T-helper 17 cell (primary cell): ENCODE results near the gene THBS4. TPM values are rescaled to one million over a fixed set of nuclear protein-coding genes. Genes with fewer than 3 reads are reported as not detected.

Experiments used
- ATAC-seq: fragments of 150-1000 bp; cut with Tn5 transposase; 2 replicates; pipeline ENCODE4 v1.10.0; 2021; ENCODE audit warnings: mild to moderate bottlenecking, moderate library complexity
- DNase-seq, 3 donors: peaks; one replicate each; pipeline versions ENCODE4 v3.0.0 to v3.0.0-alpha.2; 2020 to 2021
- H3K9me3 ChIP-seq: one replicate; pipeline ENCODE4 v1.7.0; 2013; ENCODE audit warnings: low read length, mild to moderate bottlenecking; ENCODE audit not compliant: control insufficient read depth, poor library complexity, severe bottlenecking
- H3K27ac Mint-ChIP-seq: one replicate; pipeline ENCODE4 v1.8.0; 2022; ENCODE audit warnings: mild to moderate bottlenecking, moderate library complexity, mixed read lengths
- H3K27me3 Mint-ChIP-seq: one replicate; pipeline ENCODE4 v1.8.0; 2022; ENCODE audit warnings: mixed read lengths
- H3K36me3 Mint-ChIP-seq: one replicate; pipeline ENCODE4 v1.8.0; 2022; ENCODE audit warnings: low read depth, mixed read lengths
- H3K4me1 Mint-ChIP-seq: one replicate; pipeline ENCODE4 v1.8.0; 2022; ENCODE audit warnings: mild to moderate bottlenecking, mixed read lengths
- H3K4me3 Mint-ChIP-seq: one replicate; pipeline ENCODE4 v1.8.0; 2022; ENCODE audit warnings: mild to moderate bottlenecking, moderate library complexity, mixed read lengths
- total RNA-seq, 4 donors: library from RNA in 2 of 4; stranded (reverse) in 2 of 4; gene quantifications; one replicate each; pipeline ENCODE4 v1.2.3 and lab custom pipeline; 2022 to 2026

The THBS4 gene
- under 1 TPM; 0.21 to 0.94 TPM for total RNA-seq
- 0 reads per million in 2 donors for total RNA-seq (lab: John Stamatoyannopoulos, UW)

DNA sequence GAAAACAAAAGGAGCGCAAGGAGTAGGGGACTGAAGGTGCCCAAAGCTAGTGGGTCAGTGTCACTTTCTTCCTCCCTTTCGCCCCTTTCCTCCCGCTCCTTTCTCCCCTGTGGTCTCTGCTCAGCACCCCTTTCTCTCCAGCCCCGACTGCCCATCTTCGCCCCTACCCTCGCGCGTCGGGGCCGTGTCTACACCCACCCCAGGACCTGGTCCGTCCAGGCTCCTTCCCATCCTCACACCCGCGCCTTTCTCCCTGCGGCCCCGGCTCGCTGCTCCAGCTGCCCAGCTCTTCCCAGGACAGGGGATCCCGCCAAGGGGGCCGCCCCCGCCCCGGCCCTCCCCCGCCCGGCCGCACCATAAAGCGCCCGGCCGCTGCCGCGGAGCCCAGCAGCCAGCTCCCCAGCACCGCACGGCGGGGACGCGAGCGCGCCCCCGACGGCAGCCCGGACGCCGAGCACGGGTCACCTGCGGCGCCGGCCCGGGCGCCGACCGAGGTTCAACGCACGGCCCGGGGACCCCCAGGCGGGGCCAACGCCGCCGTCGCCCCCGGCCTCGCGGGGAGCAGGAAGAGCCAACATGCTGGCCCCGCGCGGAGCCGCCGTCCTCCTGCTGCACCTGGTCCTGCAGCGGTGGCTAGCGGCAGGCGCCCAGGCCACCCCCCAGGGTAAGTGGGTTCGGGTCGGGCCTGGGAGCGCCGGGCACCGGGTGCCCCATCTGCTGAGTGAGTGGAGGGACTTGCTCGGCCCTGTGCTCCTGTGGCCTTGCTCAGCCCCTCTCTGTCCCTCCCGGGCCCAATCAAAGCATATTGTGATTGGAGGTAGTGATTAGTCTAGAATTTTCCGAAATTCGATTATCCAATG lies at the start of gene THBS4:
Gene THBS4, plus strand, starts transcription at position 387 of the 860 bp plus-strand sequence. Its CDS starts 190 bp downstream, at position 577.
- DNase-seq (no peak), ATAC-seq (peak; percentile 16)
- Mint-ChIP-seq H3K27me3 (peaks cover 67% of the 10 kb centered on the region), H3K4me3 (peak within 1 kb of the TSS; percentile 31), H3K36me3 (peaks cover 2% of the 10 kb centered on the region), H3K27ac (no peak within 1 kb of the TSS), H3K4me1 (peaks cover 6% of the 10 kb centered on the region)
- H3K9me3 ChIP-seq: no peaks in the 10 kb centered on the region

GRCh38 chr5:79986260-79986659 lies 48.9 kb upstream of the THBS4 start:
- ATAC-seq (no peak), DNase-seq (no peak)
- Mint-ChIP-seq H3K36me3 (peaks cover 6% of the 10 kb centered on the region), H3K27ac (peak overlapping the region; percentile 29), H3K27me3 (no peaks in the 10 kb centered on the region), H3K4me3 (no peak overlapping the region), H3K4me1 (peaks cover 18% of the 10 kb centered on the region)
- no peaks in the 10 kb centered on the region for H3K9me3 ChIP-seq

- H3K9me3 ChIP-seq: no peaks in the 10 kb centered on the region
- H3K27ac Mint-ChIP-seq: peak overlapping the region; percentile 85
- no peak for ATAC-seq
- peak overlapping the region; percentile 88 for H3K4me3 Mint-ChIP-seq
- DNase-seq: no peak
- H3K36me3 Mint-ChIP-seq: peaks cover 7% of the 10 kb centered on the region
- H3K27me3 Mint-ChIP-seq: peaks cover 6% of the 10 kb centered on the region
- H3K4me1 Mint-ChIP-seq: peaks cover 8% of the 10 kb centered on the region
Measured at GRCh38 chr5:79990205-79990597, 44.9 kb upstream of the THBS4 start.

DNA sequence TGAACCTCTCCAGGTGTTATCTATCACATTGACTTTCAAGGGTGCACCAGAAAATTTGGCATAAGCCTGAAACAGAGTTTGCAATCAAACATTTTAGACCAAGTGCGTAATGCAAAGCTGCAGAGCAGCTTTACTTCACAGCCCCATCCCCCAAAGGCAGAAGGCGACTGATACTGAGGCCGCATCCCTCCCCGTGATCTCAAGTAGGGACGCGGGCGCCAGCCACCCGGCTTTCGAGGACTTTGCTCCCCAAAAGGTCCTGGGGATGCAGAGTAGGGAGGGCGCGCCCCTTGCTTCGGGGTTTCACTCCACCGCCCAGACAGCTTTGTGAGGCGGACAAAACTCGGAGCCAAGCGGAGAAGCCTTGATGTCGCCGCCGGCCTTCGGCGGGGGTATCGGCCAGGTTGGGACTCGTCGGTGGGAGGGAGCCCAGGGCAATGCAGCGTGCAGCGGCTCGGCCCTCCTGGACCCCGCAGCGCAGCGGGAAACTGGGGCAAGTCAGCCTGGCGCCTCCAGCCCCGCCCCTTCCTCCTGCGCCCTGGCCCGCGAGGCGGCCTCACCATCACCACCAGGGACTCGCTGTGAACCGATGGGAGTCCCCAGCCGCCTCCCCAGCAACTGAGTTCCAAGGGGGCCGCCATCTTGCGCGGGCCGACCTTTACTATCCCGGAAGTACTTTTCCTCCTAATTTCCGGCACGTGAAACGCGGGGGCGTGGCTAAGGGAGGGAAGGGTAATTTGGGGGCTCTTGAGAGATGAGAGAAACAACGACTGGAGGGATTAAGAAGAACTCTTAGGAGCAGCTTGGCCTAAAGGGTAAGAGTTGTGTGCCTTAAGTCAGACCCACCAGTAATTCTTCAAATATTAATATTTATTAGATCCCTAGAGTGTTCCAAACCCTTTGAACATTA lies 44.3 kb upstream of the THBS4 start, which contains the start of gene MTX3:
Gene MTX3, minus strand, starts transcription at position 665 of the 910 bp plus-strand sequence. Its CDS starts 24 bp downstream, at position 641.
- DNase-seq: peak; percentile 71 to 80 (median 78)
- peaks cover 11% of the 10 kb centered on the region for H3K36me3 Mint-ChIP-seq
- H3K9me3 ChIP-seq: no peaks in the 10 kb centered on the region
- ATAC-seq: peak; percentile 99
- peaks cover 8% of the 10 kb centered on the region for H3K4me1 Mint-ChIP-seq
- peaks cover 11% of the 10 kb centered on the region for H3K27me3 Mint-ChIP-seq
- H3K4me3 Mint-ChIP-seq: peak within 1 kb of the TSS; percentile 88
- H3K27ac Mint-ChIP-seq: peak within 1 kb of the TSS; percentile 85

DNA sequence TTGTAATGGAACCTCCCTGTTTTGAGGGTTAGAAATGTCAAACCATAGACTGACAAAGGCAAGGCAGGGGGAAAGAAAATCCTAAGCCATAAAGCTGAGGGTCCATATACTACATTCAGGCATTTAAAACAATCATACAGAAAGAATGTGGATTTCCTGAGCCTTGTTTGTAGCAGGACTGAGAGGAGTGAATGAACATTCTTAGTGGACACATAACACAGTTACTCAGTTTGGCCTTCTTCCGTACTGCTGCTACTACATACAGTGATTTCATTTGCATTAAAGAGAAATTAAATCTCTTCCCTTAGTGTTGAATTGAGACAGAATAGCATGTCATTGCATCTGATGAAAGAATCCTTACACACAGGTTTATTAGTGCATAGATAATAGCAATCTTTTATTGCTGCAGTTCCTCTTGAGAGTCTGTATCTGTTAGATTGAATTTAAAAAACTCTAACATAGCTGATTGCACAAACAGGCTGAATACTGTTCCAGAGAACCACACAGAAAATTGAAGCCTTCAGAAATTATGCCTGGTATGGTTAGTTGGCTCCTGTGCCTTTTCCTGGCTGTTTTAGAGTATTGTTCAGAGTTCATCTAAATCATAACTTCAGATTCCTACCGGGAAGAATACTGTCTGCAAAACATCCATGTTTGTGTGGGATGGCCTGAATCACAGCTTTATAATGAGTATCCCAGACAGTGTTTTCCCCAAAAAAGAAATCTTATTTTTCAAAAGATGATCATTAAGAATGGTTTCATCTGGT lies 42.1 kb upstream of the THBS4 start:
- Mint-ChIP-seq H3K27me3 (peaks cover 11% of the 10 kb centered on the region), H3K4me3 (no peak overlapping the region), H3K4me1 (peaks cover 8% of the 10 kb centered on the region), H3K27ac (no peak overlapping the region), H3K36me3 (peaks cover 9% of the 10 kb centered on the region)
- no peak for ATAC-seq
- DNase-seq: no peak
- no peaks in the 10 kb centered on the region for H3K9me3 ChIP-seq

- Mint-ChIP-seq H3K27ac (no peak overlapping the region), H3K4me1 (peaks cover 4% of the 10 kb centered on the region), H3K27me3 (peaks cover 10% of the 10 kb centered on the region), H3K36me3 (peaks cover 16% of the 10 kb centered on the region), H3K4me3 (no peak overlapping the region)
- H3K9me3 ChIP-seq: no peaks in the 10 kb centered on the region
- no peak for DNase-seq
- no peak for ATAC-seq
Measured at GRCh38 chr5:79999722-80000121, 35.4 kb upstream of the THBS4 start.

DNA sequence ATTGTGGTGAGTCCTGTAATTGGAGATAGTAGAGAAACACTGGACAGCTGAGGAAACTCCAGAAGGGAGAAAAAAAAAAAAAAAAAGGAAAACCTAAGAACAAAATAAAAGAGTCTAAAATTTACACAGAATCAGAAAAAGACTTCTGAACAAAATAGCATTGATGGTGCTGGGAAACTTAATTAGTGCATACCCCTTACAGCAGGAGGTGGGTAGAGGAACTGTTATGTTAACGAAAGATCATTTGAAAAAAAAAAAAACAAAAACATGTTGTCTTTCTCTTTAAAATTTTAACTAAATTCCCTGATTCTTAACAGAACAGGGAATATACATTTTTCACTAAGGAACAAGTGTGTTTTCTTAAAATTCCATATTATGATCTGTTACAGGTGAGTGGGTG lies 32.5 kb upstream of the THBS4 start:
- peaks cover 4% of the 10 kb centered on the region for H3K4me1 Mint-ChIP-seq

DNA sequence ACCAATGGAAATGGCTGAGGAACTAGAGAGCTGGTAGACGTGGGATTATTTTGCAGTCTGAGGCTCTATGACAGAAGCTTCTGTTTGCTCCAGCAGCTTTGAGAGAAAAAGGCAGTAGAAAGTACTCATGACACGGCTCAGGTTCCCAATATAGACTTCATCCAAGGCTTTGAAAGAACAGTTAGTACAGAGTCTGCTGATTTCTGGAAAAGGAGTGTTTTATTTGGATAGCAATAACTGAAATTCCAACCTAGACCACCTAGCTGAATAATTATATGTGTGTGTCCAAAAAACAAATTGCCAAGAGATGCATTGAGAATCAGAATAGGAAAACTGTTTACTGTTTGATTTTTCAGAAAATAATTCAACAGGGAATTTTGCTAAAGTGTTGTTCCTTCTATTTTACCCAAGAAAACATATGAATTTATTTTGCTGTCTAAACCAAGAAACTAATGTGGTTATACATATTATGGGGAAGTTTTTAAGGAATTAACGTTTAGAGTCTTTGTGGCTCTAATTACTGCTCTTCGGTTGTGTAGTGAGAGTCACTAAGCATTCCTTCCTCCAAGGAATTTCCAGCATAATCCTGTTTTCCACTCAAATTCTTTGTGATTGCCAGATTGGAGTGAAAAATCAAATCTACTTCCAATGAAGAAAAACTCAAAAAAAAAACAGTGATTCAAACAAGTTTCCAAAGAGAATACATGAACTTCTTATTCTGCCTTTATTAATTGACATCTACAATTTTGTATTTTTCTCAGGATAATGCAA lies 26.0 kb upstream of the THBS4 start:
- Mint-ChIP-seq H3K27me3 (no peaks in the 10 kb centered on the region), H3K27ac (no peak overlapping the region), H3K4me1 (no peaks in the 10 kb centered on the region), H3K4me3 (no peak overlapping the region), H3K36me3 (no peaks in the 10 kb centered on the region)
- no peak for ATAC-seq
- no peak for DNase-seq
- H3K9me3 ChIP-seq: no peaks in the 10 kb centered on the region

More for the DNA sequence above, 32.5 kb upstream of the THBS4 start:
- Mint-ChIP-seq H3K4me3 (peak overlapping the region; percentile 39), H3K27ac (no peak overlapping the region), H3K36me3 (peaks cover 9% of the 10 kb centered on the region), H3K27me3 (no peaks in the 10 kb centered on the region)
- DNase-seq (no peak), ATAC-seq (no peak)
- H3K9me3 ChIP-seq: no peaks in the 10 kb centered on the region

DNA sequence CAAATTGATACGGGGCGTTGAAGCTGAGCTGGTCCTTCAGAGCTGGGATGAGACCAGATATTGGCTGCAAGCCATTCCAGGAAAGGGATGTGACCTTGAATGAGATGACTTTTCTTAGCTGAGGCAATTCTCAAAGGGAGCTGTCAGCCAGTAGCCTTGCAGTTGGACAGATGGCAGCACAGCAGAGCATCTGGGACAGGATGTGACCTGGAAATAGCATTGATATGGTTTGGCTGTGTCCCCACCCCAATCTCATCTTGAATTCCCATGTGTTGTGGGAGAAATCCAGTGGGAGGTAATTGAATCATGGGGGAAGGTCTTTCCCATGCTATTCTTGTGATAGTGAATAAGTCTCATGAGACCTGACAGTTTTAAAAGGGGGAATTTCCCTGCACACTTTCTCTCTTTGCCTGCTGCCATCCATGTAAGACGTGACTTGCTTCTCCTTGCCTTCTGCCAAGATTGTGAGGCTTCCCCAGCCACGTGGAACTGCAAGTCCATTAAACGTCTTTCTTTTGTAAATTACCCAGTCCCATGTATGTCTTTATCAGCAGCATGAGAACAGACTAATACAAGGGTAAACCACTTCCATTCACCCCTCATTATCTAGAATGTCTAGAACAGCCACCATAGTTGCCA lies 24.3 kb upstream of the THBS4 start:
- Mint-ChIP-seq H3K4me3 (no peak overlapping the region), H3K27me3 (no peaks in the 10 kb centered on the region), H3K27ac (no peak overlapping the region), H3K4me1 (no peaks in the 10 kb centered on the region), H3K36me3 (no peaks in the 10 kb centered on the region)
- no peaks in the 10 kb centered on the region for H3K9me3 ChIP-seq
- no peak for DNase-seq
- ATAC-seq: no peak

DNA sequence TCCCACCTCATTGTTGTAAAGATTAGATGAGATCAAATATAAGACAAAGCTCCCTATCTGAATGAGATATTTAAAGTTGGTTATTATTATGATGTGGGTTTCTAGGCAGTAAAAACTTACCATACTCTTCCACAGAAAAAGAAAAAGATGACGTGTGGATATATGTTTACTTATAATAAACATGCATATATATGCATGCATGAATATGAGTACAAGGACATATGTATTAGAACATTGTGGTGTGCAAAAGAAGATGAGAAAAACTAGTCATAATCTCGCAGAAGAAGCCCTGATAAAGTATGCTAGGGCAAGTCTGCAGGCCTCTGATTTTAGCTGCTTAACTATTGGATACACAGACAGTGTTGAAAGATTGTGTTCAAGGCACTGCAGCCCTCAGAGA lies 10.1 kb upstream of the THBS4 start:
- H3K4me3 Mint-ChIP-seq: no peak overlapping the region
- peaks cover 31% of the 10 kb centered on the region for H3K27me3 Mint-ChIP-seq
- H3K36me3 Mint-ChIP-seq: no peaks in the 10 kb centered on the region
- no peaks in the 10 kb centered on the region for H3K9me3 ChIP-seq
- H3K4me1 Mint-ChIP-seq: no peaks in the 10 kb centered on the region
- H3K27ac Mint-ChIP-seq: no peak overlapping the region
- DNase-seq: no peak
- no peak for ATAC-seq

DNA sequence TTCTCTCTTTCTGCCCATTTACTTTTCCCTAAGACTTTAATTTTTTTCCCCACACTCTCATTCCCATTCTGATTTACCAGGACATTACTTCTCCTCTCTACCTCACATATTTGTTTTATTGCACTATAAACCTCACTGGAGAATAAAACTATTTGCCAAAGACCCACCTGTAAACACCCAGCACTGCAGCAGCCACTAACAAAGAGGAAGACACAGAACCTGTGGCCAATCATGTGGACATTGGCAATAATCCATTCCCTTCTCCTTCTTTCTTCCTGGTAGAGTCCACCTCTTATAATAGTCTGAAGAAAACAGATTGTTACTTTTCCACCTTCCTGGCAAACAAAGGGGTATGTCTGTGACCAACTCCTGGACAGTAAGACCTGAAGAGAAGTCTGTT lies 8.3 kb upstream of the THBS4 start:
- no peaks in the 10 kb centered on the region for H3K9me3 ChIP-seq
- Mint-ChIP-seq H3K4me1 (peaks cover 3% of the 10 kb centered on the region), H3K27me3 (peaks cover 38% of the 10 kb centered on the region), H3K4me3 (no peak overlapping the region), H3K27ac (no peak overlapping the region), H3K36me3 (no peaks in the 10 kb centered on the region)
- DNase-seq (no peak), ATAC-seq (no peak)

- ATAC-seq (no peak), DNase-seq (no peak)
- H3K27ac Mint-ChIP-seq: no peak overlapping the region
- H3K36me3 Mint-ChIP-seq: peaks cover 2% of the 10 kb centered on the region
- no peaks in the 10 kb centered on the region for H3K9me3 ChIP-seq
- peaks cover 54% of the 10 kb centered on the region for H3K27me3 Mint-ChIP-seq
- peaks cover 6% of the 10 kb centered on the region for H3K4me1 Mint-ChIP-seq
- H3K4me3 Mint-ChIP-seq: no peak overlapping the region
Measured at GRCh38 chr5:80031109-80031508, 4.0 kb upstream of the THBS4 start.
